ENCODE measurements around the gene PIEZO2.

- TF ChIP-seq CTCF (IDR thresholded peaks at IDR 0.05) (no peak), EP300 (IDR thresholded peaks at IDR 0.05) (no peak)
These were observed 467.6 kb downstream of the PIEZO2 start for GRCh38 chr18:10681581-10682367.

Measured in upper lobe of left lung (tissue), 4 donors.